A549 (cell line): Measurements from ENCODE around the gene TXK. TPM values are rescaled to one million over a fixed set of nuclear protein-coding genes. Genes with fewer than 3 reads are reported as not detected.

Experiments used
- ATAC-seq, 2 experiments: fragments of 200-7000 bp in 1 of 2; fragments of >200 bp in 1 of 2; cut with Nextera tagmentation in 1 of 2; cut with Tn5 transposase in 1 of 2; 3 replicates each; pipeline versions ENCODE4 v1.8.0 to v1.9.1; 2018 to 2020; ENCODE audit warnings: mild to moderate bottlenecking in 1 of 2, moderate library complexity in 1 of 2
- CTCF ChIA-PET: fragments of 300-600 bp; sonication (Branson Sonifier 250); formaldehyde crosslinking; extraction: SDS; loops from one replicate; lab custom pipeline; 2021; ENCODE audit warnings: antibody characterized with exemption, inconsistent platforms; lab: Yijun Ruan, JAX
- POLR2A ChIA-PET: fragments of 350-600 bp; formaldehyde crosslinking; extraction: SDS; loops from one replicate; lab custom pipeline; 2021; ENCODE audit warnings: antibody characterized with exemption, inconsistent platforms; lab: Yijun Ruan, JAX
- DNase-seq, 2 experiments: peaks; one replicate each; pipeline versions ENCODE4 v3.0.0 to v3.0.0-alpha.2; 2011 to 2016; ENCODE audit warnings: low read depth in 1 of 2, low spot score in 1 of 2
- FAIRE-seq: peaks from 2 replicates; lab custom pipeline; 2011; peaks lifted over from hg19 to GRCh38; lab: Jason Lieb, UNC
- H3K27ac ChIP-seq, 2 experiments: fragments of >200 bp; sonication (Bioruptor Twin); formaldehyde crosslinking; 3 replicates each; pipeline ENCODE4 v1.5.1; 2016 to 2017
- H3K4me1 ChIP-seq: fragments of >200 bp; sonication (Bioruptor Twin); formaldehyde crosslinking; 3 replicates; pipeline ENCODE4 v1.6.1; 2016
- H3K4me2 ChIP-seq: fragments of >200 bp; sonication (Bioruptor Twin); formaldehyde crosslinking; 3 replicates; pipeline ENCODE4 v1.6.1; 2016
- H3K4me3 ChIP-seq: fragments of >200 bp; sonication (Bioruptor Twin); formaldehyde crosslinking; 3 replicates; pipeline ENCODE4 v1.5.1; 2016
- H3K9me3 ChIP-seq: fragments of >200 bp; sonication (Bioruptor Twin); formaldehyde crosslinking; 3 replicates; pipeline ENCODE4 v1.6.1; 2016
- BHLHE40 ChIP-seq: IDR thresholded peaks from 2 replicates; pipeline ENCODE4 v1.6.1; 2012; ENCODE audit warnings: low read depth, low read length, inconsistent platforms
- EHMT2 ChIP-seq: fragments of 200-600 bp; sonication (generic); IDR thresholded peaks from 2 replicates; pipeline ENCODE4 v1.6.1; 2016; ENCODE audit warnings: antibody characterized with exemption, low read depth, mild to moderate bottlenecking, moderate library complexity
- FOSL2 ChIP-seq, 2 experiments: fragments of 450-650 bp in 1 of 2; fragments of >200 bp in 1 of 2; sonication (Bioruptor Twin) in 1 of 2; formaldehyde crosslinking; IDR thresholded peaks; 2 replicates each; pipeline versions ENCODE4 v1.5.0 to v1.6.1; 2016 to 2020; ENCODE audit warnings: mild to moderate bottlenecking in 1 of 2, moderate library complexity in 1 of 2
- GATA3 ChIP-seq: IDR thresholded peaks from 2 replicates; pipeline ENCODE4 v1.6.1; 2012; ENCODE audit warnings: borderline replicate concordance
- HDAC2 ChIP-seq: fragments of 200-600 bp; sonication (generic); IDR thresholded peaks from 2 replicates; pipeline ENCODE4 v1.6.1; 2016
- HEYL ChIP-seq: fragments of 250-450 bp; sonication (Bioruptor Pico); IDR thresholded peaks from 2 replicates; pipeline ENCODE4 v1.8.0; 2021; ENCODE audit warnings: mild to moderate bottlenecking, moderate library complexity
- HOXA7 ChIP-seq: fragments of 250-450 bp; sonication (Bioruptor Pico); IDR thresholded peaks from 2 replicates; pipeline ENCODE4 v1.5.0; 2020; ENCODE audit warnings: mild to moderate bottlenecking, moderate library complexity
- HOXB13 ChIP-seq: fragments of 250-450 bp; sonication (Bioruptor Pico); IDR thresholded peaks from 2 replicates; pipeline ENCODE4 v1.5.0; 2020; ENCODE audit warnings: low read depth, mild to moderate bottlenecking, moderate library complexity
- MAFK ChIP-seq: fragments of 450-650 bp; IDR thresholded peaks from 2 replicates; pipeline ENCODE4 v1.6.1; 2014; ENCODE audit not compliant: partially characterized antibody
- MYC ChIP-seq: IDR thresholded peaks from 2 replicates; pipeline ENCODE4 v1.6.1; 2012; ENCODE audit warnings: mild to moderate bottlenecking, inconsistent platforms, low read length, improper control_type of control experiment, borderline replicate concordance
- NFE2L2 ChIP-seq: fragments of 150-350 bp; conservative IDR thresholded peaks from 2 replicates; pipeline ENCODE4 v1.6.1; 2014; ENCODE audit warnings: low read length
- NR3C1 ChIP-seq: fragments of >200 bp; sonication (Bioruptor Twin); formaldehyde crosslinking; IDR thresholded peaks from 3 replicates; pipeline ENCODE4 v1.6.1; 2017
- RAD21 ChIP-seq, 2 experiments: fragments of >200 bp in 1 of 2; sonication (Bioruptor Twin) in 1 of 2; formaldehyde crosslinking in 1 of 2; IDR thresholded peaks in 1 of 2; conservative IDR thresholded peaks in 1 of 2; 2 replicates in 1 of 2; 3 replicates in 1 of 2; pipeline ENCODE4 v1.6.1; 2012 to 2018; ENCODE audit warnings: inconsistent platforms in 1 of 2
- RCOR1 ChIP-seq: fragments of 150-350 bp; IDR thresholded peaks from 2 replicates; pipeline ENCODE4 v1.6.1; 2014; ENCODE audit warnings: antibody characterized with exemption, low read length, low read depth
- RNF2 ChIP-seq: fragments of 200-600 bp; sonication (generic); IDR thresholded peaks from 2 replicates; pipeline ENCODE4 v1.6.1; 2016; ENCODE audit warnings: low read depth, mild to moderate bottlenecking, antibody characterized with exemption, moderate library complexity, borderline replicate concordance
- SMC3 ChIP-seq: fragments of >200 bp; sonication (Bioruptor Twin); formaldehyde crosslinking; IDR thresholded peaks from 3 replicates; pipeline ENCODE4 v1.6.1; 2018; ENCODE audit warnings: inconsistent platforms
- ZSCAN20 ChIP-seq: fragments of 250-450 bp; sonication (Bioruptor Pico); IDR thresholded peaks from 2 replicates; pipeline ENCODE4 v1.8.0; 2022; ENCODE audit warnings: mild to moderate bottlenecking, moderate library complexity
- WGBS: methylation state at CpG from one replicate; pipeline ENCODE4 v1.1.6; 2017; ENCODE audit errors: missing lambda C conversion rate; 5-methylcytosine and 5-hydroxymethylcytosine counted together
- polyA plus RNA-seq, 4 experiments: library from polyadenylated mRNA; depleted of rRNA in 3 of 4; stranded (reverse); fragments of >200 nt; fragmentation: RNase III in 1 of 4; extraction: RNeasy Plus Mini Kit Qiagen cat#74134 plus additional on column Dnase treatment in 1 of 4; gene quantifications; 2 replicates in 3 of 4; 3 replicates in 1 of 4; pipeline ENCODE4 v1.2.3, GENCODE V29; 2011 to 2017
- TF ChIP-seq, protein P1 (sequence below): IDR thresholded peaks from 2 replicates; pipeline ENCODE4 v1.6.1; 2012; ENCODE audit warnings: low read depth, borderline replicate concordance
- TF ChIP-seq, protein P2 (sequence below): fragments of 150-350 bp; IDR thresholded peaks from 2 replicates; pipeline ENCODE4 v1.6.1; 2014; ENCODE audit warnings: low read depth, mild to moderate bottlenecking, low read length
- TF ChIP-seq, protein P3 (sequence below): IDR thresholded peaks from 2 replicates; pipeline ENCODE4 v1.6.1; 2012

TXK gene
- polyA plus RNA-seq, 2 of the 4 experiments (the other 2 are of a cell fraction) = 0.06 to 0.14 TPM

DNA sequence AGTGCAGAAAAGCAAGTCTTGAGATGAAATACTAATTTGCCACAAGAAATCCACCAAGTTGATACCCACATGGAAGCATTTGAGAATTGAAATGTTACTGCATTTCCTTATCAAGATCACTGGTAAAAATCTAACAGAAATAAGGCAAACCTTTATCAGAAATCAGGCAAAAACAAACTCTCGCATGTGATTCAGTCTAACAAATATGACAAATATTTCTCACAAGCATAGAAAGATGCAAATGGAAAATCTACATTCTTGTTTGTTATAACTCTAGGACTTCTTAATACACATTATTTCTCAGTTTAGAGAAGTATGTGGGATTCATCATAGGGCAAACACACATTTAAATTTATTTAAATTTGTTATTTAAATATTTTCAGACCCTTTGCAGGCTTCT, 52.9 kb downstream of the TXK start:
- Histone ChIP-seq H3K27ac (no peak overlapping the region), H3K4me1 (peaks cover 23% of the 10 kb centered on the region), H3K9me3 (no peaks in the 10 kb centered on the region), H3K4me2 (peak overlapping the region; percentile 67; the same call in 2 of the 3 replicates), H3K4me3 (no peak overlapping the region)
- POLR2A ChIA-PET = no interaction called here
- FAIRE-seq (no peak), DNase-seq (no peak), ATAC-seq (no peak)
- TF ChIP-seq RNF2 (no peak), ZSCAN20 (CRISPR knock-in tag) (no peak), MAFK (no peak), NR3C1 (no peak), HEYL (CRISPR knock-in tag) (no peak)
- TF ChIP-seq, protein P1, sequence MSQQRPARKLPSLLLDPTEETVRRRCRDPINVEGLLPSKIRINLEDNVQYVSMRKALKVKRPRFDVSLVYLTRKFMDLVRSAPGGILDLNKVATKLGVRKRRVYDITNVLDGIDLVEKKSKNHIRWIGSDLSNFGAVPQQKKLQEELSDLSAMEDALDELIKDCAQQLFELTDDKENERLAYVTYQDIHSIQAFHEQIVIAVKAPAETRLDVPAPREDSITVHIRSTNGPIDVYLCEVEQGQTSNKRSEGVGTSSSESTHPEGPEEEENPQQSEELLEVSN = no peak
- CTCF ChIA-PET = no interaction called here
- 27% methylated on average over 1 of the region's 1 CpG for WGBS

DNA sequence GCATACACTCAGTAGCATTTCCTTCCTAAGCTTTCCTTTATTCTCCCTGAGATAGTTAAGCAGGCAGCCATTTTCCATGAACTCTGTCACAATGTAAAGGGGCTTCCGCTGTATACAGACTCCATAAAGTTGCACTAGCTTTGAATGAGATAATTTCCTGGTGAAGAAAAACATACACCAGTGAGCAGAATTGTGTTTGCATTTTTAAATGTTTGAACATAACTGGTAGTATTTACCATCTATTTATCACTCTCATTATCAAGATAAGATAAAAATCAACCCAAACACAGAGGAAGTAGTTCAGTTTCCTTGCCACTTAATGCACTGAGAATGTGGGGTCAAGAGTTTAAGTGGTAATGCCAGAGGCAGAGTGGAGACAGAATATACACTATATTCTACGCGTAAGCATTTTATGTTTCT, 54.1 kb downstream of the TXK start:
- peak overlapping the region; percentile 67 for H3K4me2 ChIP-seq
- POLR2A ChIA-PET = no interaction called here
- no peaks in the 10 kb centered on the region for H3K9me3 ChIP-seq
- peak overlapping the region in 1 of 2 experiments; percentile 42; a peak in 1 of 6 replicates for H3K27ac ChIP-seq
- TF ChIP-seq GATA3 (peak; percentile 95), MAFK (peak; percentile 37), FOSL2 (IDR thresholded peaks at IDR 0.05) (no peak), FOSL2 (CRISPR knock-in tag; IDR thresholded peaks at IDR 0.05) (peak; percentile 37; the same call in 1 of the 2 replicates), MYC (no peak)
- peaks cover 23% of the 10 kb centered on the region for H3K4me1 ChIP-seq
- no peak for FAIRE-seq
- CTCF ChIA-PET = interaction anchor here (1.1 to 1.5 kb wide), 2 partner anchors 9 to 39 kb away, joined by 4 read pairs; no protein-coding TSS in a partner anchor
- ATAC-seq = peak; percentile 34 to 79; a peak in 5 of 6 replicates
- WGBS = 28% methylated on average over 3 of the region's 3 CpGs
- H3K4me3 ChIP-seq = no peak overlapping the region
- peak in 1 of 2 experiments; percentile 50 for DNase-seq

DNA sequence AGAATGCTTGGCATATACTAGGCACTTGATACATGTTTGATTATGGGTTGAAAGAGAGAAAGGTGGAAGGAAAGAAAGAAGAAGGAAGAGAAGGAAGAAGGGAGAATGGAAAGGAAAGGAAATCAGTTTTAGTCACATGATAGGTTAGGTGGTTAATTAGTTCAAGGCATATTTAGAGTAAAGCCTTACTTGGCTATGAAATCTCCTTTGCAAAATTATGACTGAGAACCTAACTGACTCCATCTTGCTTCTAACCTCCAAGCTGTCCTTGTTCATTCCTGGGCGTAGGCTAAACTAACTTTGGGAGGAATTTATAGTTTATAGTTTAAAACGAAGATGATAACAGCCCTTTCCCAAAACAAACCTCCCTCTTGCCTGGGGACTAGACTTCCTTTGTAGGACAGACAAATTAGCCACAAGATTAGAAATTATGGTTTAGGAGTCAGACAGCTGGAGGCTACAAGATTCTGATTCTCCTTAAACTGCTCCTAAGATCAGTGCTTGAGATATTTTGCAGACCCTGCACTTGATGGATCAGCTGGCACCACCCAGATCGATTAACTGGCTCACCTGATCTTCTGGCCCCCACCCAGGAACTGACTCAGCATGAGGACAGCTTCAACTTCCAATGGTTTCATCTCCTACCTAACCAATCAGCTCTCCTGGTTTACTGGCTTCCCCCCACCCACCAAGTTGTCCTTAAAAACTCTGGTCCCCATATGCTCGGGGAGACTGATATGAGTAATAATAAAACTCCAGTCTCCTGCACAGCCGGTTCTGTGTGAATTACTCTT, 55.0 kb downstream of the TXK start:
- no peak overlapping the region; the same call in 2 of the 3 replicates for H3K4me2 ChIP-seq
- ChIA-PET POLR2A (no interaction called here), CTCF (interaction anchor here (1.1 to 1.5 kb wide), 2 partner anchors 10 to 38 kb away, joined by 4 read pairs; no protein-coding TSS in a partner anchor)
- no peak overlapping the region for H3K27ac ChIP-seq
- FAIRE-seq (no peak), ATAC-seq (no peak), DNase-seq (no peak)
- H3K9me3 ChIP-seq = no peaks in the 10 kb centered on the region
- peaks cover 23% of the 10 kb centered on the region for H3K4me1 ChIP-seq
- no peak overlapping the region for H3K4me3 ChIP-seq
- TF ChIP-seq NFE2L2 = no peak
- no peak for TF ChIP-seq BHLHE40
- no peak for TF ChIP-seq RCOR1
- no peak for TF ChIP-seq RAD21 (conservative IDR thresholded peaks at IDR 0.05 in 1 of 2, IDR thresholded peaks at IDR 0.05 in 1 of 2)
- no peak for TF ChIP-seq SMC3
- no peak for TF ChIP-seq HDAC2
- TF ChIP-seq EHMT2 = no peak
- no peak for TF ChIP-seq MYC
- TF ChIP-seq HOXB13 (CRISPR knock-in tag) = no peak
- 74% methylated on average over 5 of the region's 5 CpGs for WGBS

DNA sequence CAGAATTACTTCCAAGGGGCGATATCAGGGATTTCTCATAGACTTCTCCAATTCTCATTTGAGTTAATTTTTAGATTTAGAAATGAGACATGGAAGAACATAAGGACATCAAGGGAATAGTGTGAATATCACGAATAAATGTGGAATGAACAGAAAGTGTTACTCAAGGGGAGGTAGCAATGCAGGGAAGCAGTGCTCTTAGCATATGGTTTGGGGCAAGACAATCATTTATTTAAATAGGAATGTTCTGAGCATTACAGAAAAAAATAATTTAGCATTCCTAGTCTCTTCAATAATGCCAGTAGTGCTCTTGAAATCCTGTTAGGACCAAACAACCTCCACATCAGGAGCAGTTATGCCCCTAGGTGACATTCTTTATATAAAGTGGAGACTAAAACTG, 55.6 kb downstream of the TXK start:
- Histone ChIP-seq H3K9me3 (no peaks in the 10 kb centered on the region), H3K4me1 (peaks cover 23% of the 10 kb centered on the region), H3K4me2 (no peak overlapping the region), H3K4me3 (no peak overlapping the region), H3K27ac (no peak overlapping the region)
- POLR2A ChIA-PET = no interaction called here
- TF ChIP-seq MYC (no peak), RCOR1 (no peak), HOXA7 (no peak), GATA3 (no peak)
- TF ChIP-seq, protein P2, sequence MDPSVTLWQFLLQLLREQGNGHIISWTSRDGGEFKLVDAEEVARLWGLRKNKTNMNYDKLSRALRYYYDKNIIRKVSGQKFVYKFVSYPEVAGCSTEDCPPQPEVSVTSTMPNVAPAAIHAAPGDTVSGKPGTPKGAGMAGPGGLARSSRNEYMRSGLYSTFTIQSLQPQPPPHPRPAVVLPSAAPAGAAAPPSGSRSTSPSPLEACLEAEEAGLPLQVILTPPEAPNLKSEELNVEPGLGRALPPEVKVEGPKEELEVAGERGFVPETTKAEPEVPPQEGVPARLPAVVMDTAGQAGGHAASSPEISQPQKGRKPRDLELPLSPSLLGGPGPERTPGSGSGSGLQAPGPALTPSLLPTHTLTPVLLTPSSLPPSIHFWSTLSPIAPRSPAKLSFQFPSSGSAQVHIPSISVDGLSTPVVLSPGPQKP = no peak
- TF ChIP-seq, protein P3, sequence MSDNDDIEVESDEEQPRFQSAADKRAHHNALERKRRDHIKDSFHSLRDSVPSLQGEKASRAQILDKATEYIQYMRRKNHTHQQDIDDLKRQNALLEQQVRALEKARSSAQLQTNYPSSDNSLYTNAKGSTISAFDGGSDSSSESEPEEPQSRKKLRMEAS = no peak
- CTCF ChIA-PET = no interaction called here
- no peak for DNase-seq
- no peak for FAIRE-seq
- no peak for ATAC-seq
- 70% methylated on average over 2 of the region's 2 CpGs for WGBS
